WTC11 (cell line): ENCODE data around the gene NGF. TPM values are rescaled to one million over a fixed set of nuclear protein-coding genes. Genes with fewer than 3 reads are reported as not detected.

Source experiments
- ATAC-seq: fragments of 200-7000 bp; cut with Tn5 transposase; 2 replicates; pipeline ENCODE4 v1.10.0; 2021; ENCODE audit warnings: mild to moderate bottlenecking, moderate library complexity
- CTCF ChIA-PET: fragments of 300-600 bp; sonication (Branson Sonifier 250); formaldehyde crosslinking; loops from one replicate; lab custom pipeline; 2021; ENCODE audit warnings: antibody characterized with exemption; lab: Charles Lee
- POLR2A ChIA-PET: fragments of 350-600 bp; sonication (Branson Sonifier 250); formaldehyde crosslinking; loops from one replicate; lab custom pipeline; 2021; ENCODE audit warnings: antibody characterized with exemption; lab: Charles Lee
- DNase-seq: peaks from one replicate; pipeline ENCODE4 v3.0.0; 2021; ENCODE audit warnings: low spot score
- H3K27ac Mint-ChIP-seq: 2 replicates; pipeline ENCODE4 v1.8.0; 2021; ENCODE audit warnings: mixed read lengths
- H3K27me3 Mint-ChIP-seq: 2 replicates; pipeline ENCODE4 v1.8.0; 2021; ENCODE audit warnings: low read depth, mild to moderate bottlenecking, moderate library complexity, mixed read lengths
- H3K36me3 Mint-ChIP-seq: 2 replicates; pipeline ENCODE4 v1.8.0; 2021; ENCODE audit warnings: mixed read lengths
- H3K4me1 Mint-ChIP-seq: 2 replicates; pipeline ENCODE4 v1.8.0; 2022; ENCODE audit warnings: mixed read lengths
- H3K4me3 Mint-ChIP-seq: 2 replicates; pipeline ENCODE4 v1.8.0; 2021; ENCODE audit warnings: mild to moderate bottlenecking, moderate library complexity, mixed read lengths
- H3K9me3 Mint-ChIP-seq: 2 replicates; pipeline ENCODE4 v1.8.0; 2021; ENCODE audit warnings: mixed read lengths
- CREB1 ChIP-seq: sonication (generic); formaldehyde crosslinking; IDR thresholded peaks from 2 replicates; pipeline ENCODE4 v1.8.0; 2023; ENCODE audit warnings: mild to moderate bottlenecking, missing genetic modification reagents
- FOXP4 ChIP-seq: sonication (generic); formaldehyde crosslinking; IDR thresholded peaks from 2 replicates; pipeline ENCODE4 v1.8.0; 2022; ENCODE audit warnings: mild to moderate bottlenecking, missing genetic modification reagents
- GRHL2 ChIP-seq: fragments of 250-450 bp; sonication (Bioruptor Pico); IDR thresholded peaks from 2 replicates; pipeline ENCODE4 v1.8.0; 2022; ENCODE audit warnings: mild to moderate bottlenecking, moderate library complexity; ENCODE audit not compliant: insufficient replicate concordance, severe bottlenecking
- IRF1 ChIP-seq: sonication (generic); formaldehyde crosslinking; IDR thresholded peaks from 2 replicates; pipeline ENCODE4 v1.8.0; 2023; ENCODE audit warnings: missing genetic modification reagents
- JUN ChIP-seq: sonication (generic); formaldehyde crosslinking; IDR thresholded peaks from 2 replicates; pipeline ENCODE4 v1.8.0; 2023; ENCODE audit warnings: mild to moderate bottlenecking, missing genetic modification reagents
- NR1H2 ChIP-seq: sonication (generic); formaldehyde crosslinking; IDR thresholded peaks from 2 replicates; pipeline ENCODE4 v1.9.0; 2021; ENCODE audit warnings: mild to moderate bottlenecking, moderate library complexity, missing genetic modification reagents
- PRRX2 ChIP-seq: fragments of 250-450 bp; sonication (Bioruptor Pico); IDR thresholded peaks from 2 replicates; pipeline ENCODE4 v1.8.0; 2021; ENCODE audit warnings: mild to moderate bottlenecking
- SP1 ChIP-seq: sonication (generic); formaldehyde crosslinking; conservative IDR thresholded peaks from 2 replicates; pipeline ENCODE4 v1.8.1; 2022; ENCODE audit warnings: missing genetic modification reagents
- TEAD4 ChIP-seq: sonication (generic); formaldehyde crosslinking; IDR thresholded peaks from 2 replicates; pipeline ENCODE4 v1.8.0; 2022; ENCODE audit warnings: mild to moderate bottlenecking, missing genetic modification reagents
- USF2 ChIP-seq: sonication (generic); formaldehyde crosslinking; IDR thresholded peaks from 2 replicates; pipeline ENCODE4 v1.8.1; 2023; ENCODE audit warnings: mild to moderate bottlenecking, missing genetic modification reagents, moderate library complexity
- ZMAT4 ChIP-seq: fragments of 250-450 bp; sonication (Bioruptor Pico); IDR thresholded peaks from 2 replicates; pipeline ENCODE4 v1.9.0; 2021; ENCODE audit warnings: mild to moderate bottlenecking
- ZNF232 ChIP-seq: sonication (generic); formaldehyde crosslinking; IDR thresholded peaks from 2 replicates; pipeline ENCODE4 v1.8.0; 2022; ENCODE audit warnings: mild to moderate bottlenecking, missing genetic modification reagents
- ZNF263 ChIP-seq: sonication (generic); formaldehyde crosslinking; IDR thresholded peaks from 2 replicates; pipeline ENCODE4 v1.8.1; 2022; ENCODE audit warnings: low read depth, mild to moderate bottlenecking, moderate library complexity, missing genetic modification reagents
- ZNF671 ChIP-seq: fragments of 250-450 bp; sonication (Bioruptor Pico); IDR thresholded peaks from 2 replicates; pipeline ENCODE4 v1.8.0; 2021; ENCODE audit warnings: mild to moderate bottlenecking
- total RNA-seq: library from RNA; stranded (reverse); gene quantifications from 3 replicates; pipeline ENCODE4 v1.2.3, GENCODE V29; 2021
- TF ChIP-seq, protein P1 (sequence below): fragments of 250-450 bp; sonication (Bioruptor Pico); IDR thresholded peaks from 2 replicates; pipeline ENCODE4 v1.9.0; 2021; ENCODE audit warnings: mild to moderate bottlenecking
- TF ChIP-seq, protein P2 (sequence below): sonication (generic); formaldehyde crosslinking; IDR thresholded peaks from 2 replicates; pipeline ENCODE4 v1.8.1; 2022; ENCODE audit warnings: low read depth, mild to moderate bottlenecking, moderate library complexity, missing genetic modification reagents, borderline replicate concordance
- TF ChIP-seq, protein P3 (sequence below): sonication (generic); formaldehyde crosslinking; IDR thresholded peaks from 2 replicates; pipeline ENCODE4 v1.8.1; 2023; ENCODE audit warnings: mild to moderate bottlenecking, missing genetic modification reagents
- TF ChIP-seq, protein P4 (sequence below): sonication (generic); formaldehyde crosslinking; IDR thresholded peaks from 2 replicates; pipeline ENCODE4 v1.8.0; 2023; ENCODE audit warnings: mild to moderate bottlenecking, missing genetic modification reagents

The NGF gene
- total RNA-seq, 1 experiment from 2014 or later = 0.55 TPM

DNA sequence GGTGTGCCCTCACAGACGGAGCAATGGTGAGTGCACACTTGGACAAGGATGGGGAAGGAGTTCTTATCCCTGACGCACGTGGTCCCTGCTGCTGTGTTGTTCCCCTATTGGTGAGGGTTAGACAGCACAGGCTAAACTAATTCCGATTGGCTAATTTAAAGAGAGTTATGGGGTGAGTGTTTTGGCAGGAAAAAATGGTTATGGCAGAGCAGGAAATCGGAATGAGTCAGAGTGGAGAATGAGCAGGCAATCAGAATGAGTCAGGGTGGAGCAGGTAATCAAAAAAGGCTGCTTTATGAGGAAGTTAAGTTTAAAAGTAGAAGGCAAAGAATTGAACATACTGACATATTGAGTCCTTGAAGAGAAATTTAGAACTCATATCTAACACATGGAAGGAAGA lies 100.5 kb downstream of the NGF start:
- H3K9me3 Mint-ChIP-seq = peaks cover 12% of the 10 kb centered on the region
- no peak overlapping the region for H3K27ac Mint-ChIP-seq
- TF ChIP-seq TEAD4 (CRISPR knock-in tag) (no peak), FOXP4 (CRISPR knock-in tag) (no peak), IRF1 (CRISPR knock-in tag) (no peak), PRRX2 (CRISPR knock-in tag) (no peak), CREB1 (CRISPR knock-in tag) (no peak), USF2 (CRISPR knock-in tag) (no peak), ZNF232 (CRISPR knock-in tag) (no peak)
- TF ChIP-seq, protein P1, sequence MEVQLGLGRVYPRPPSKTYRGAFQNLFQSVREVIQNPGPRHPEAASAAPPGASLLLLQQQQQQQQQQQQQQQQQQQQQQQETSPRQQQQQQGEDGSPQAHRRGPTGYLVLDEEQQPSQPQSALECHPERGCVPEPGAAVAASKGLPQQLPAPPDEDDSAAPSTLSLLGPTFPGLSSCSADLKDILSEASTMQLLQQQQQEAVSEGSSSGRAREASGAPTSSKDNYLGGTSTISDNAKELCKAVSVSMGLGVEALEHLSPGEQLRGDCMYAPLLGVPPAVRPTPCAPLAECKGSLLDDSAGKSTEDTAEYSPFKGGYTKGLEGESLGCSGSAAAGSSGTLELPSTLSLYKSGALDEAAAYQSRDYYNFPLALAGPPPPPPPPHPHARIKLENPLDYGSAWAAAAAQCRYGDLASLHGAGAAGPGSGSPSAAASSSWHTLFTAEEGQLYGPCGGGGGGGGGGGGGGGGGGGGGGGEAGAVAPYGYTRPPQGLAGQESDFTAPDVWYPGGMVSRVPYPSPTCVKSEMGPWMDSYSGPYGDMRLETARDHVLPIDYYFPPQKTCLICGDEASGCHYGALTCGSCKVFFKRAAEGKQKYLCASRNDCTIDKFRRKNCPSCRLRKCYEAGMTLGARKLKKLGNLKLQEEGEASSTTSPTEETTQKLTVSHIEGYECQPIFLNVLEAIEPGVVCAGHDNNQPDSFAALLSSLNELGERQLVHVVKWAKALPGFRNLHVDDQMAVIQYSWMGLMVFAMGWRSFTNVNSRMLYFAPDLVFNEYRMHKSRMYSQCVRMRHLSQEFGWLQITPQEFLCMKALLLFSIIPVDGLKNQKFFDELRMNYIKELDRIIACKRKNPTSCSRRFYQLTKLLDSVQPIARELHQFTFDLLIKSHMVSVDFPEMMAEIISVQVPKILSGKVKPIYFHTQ (CRISPR knock-in tag) = no peak
- TF ChIP-seq, all 79 proteins: peak for 0
- ChIA-PET POLR2A (no interaction called here), CTCF (no interaction called here)
- Mint-ChIP-seq H3K4me3 (no peak overlapping the region), H3K36me3 (no peaks in the 10 kb centered on the region), H3K27me3 (no peaks in the 10 kb centered on the region; the same call in 1 of the 2 replicates), H3K4me1 (peaks cover 11% of the 10 kb centered on the region)
- DNase-seq (no peak), ATAC-seq (no peak)

GRCh38 chr1:115237023-115237422 lies 101.0 kb downstream of the NGF start:
- H3K9me3 Mint-ChIP-seq = peaks cover 12% of the 10 kb centered on the region
- POLR2A ChIA-PET = no interaction called here
- H3K27me3 Mint-ChIP-seq = no peaks in the 10 kb centered on the region; the same call in 1 of the 2 replicates
- CTCF ChIA-PET = no interaction called here
- H3K27ac Mint-ChIP-seq = no peak overlapping the region
- no peak overlapping the region for H3K4me3 Mint-ChIP-seq
- ATAC-seq = no peak
- H3K4me1 Mint-ChIP-seq = peaks cover 11% of the 10 kb centered on the region
- DNase-seq = no peak
- H3K36me3 Mint-ChIP-seq = no peaks in the 10 kb centered on the region
- TF ChIP-seq NR1H2 (CRISPR knock-in tag) (no peak), JUN (CRISPR knock-in tag) (no peak), SP1 (CRISPR knock-in tag) (no peak), GRHL2 (CRISPR knock-in tag) (no peak), ZMAT4 (no peak), ZNF263 (CRISPR knock-in tag) (no peak), ZNF671 (CRISPR knock-in tag) (no peak)
- TF ChIP-seq, protein P2, sequence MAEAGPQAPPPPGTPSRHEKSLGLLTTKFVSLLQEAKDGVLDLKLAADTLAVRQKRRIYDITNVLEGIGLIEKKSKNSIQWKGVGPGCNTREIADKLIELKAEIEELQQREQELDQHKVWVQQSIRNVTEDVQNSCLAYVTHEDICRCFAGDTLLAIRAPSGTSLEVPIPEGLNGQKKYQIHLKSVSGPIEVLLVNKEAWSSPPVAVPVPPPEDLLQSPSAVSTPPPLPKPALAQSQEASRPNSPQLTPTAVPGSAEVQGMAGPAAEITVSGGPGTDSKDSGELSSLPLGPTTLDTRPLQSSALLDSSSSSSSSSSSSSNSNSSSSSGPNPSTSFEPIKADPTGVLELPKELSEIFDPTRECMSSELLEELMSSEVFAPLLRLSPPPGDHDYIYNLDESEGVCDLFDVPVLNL (CRISPR knock-in tag) = no peak
- TF ChIP-seq, protein P3, sequence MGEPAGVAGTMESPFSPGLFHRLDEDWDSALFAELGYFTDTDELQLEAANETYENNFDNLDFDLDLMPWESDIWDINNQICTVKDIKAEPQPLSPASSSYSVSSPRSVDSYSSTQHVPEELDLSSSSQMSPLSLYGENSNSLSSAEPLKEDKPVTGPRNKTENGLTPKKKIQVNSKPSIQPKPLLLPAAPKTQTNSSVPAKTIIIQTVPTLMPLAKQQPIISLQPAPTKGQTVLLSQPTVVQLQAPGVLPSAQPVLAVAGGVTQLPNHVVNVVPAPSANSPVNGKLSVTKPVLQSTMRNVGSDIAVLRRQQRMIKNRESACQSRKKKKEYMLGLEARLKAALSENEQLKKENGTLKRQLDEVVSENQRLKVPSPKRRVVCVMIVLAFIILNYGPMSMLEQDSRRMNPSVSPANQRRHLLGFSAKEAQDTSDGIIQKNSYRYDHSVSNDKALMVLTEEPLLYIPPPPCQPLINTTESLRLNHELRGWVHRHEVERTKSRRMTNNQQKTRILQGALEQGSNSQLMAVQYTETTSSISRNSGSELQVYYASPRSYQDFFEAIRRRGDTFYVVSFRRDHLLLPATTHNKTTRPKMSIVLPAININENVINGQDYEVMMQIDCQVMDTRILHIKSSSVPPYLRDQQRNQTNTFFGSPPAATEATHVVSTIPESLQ (CRISPR knock-in tag) = no peak
- TF ChIP-seq, protein P1 (CRISPR knock-in tag) = no peak
- TF ChIP-seq, protein P4, sequence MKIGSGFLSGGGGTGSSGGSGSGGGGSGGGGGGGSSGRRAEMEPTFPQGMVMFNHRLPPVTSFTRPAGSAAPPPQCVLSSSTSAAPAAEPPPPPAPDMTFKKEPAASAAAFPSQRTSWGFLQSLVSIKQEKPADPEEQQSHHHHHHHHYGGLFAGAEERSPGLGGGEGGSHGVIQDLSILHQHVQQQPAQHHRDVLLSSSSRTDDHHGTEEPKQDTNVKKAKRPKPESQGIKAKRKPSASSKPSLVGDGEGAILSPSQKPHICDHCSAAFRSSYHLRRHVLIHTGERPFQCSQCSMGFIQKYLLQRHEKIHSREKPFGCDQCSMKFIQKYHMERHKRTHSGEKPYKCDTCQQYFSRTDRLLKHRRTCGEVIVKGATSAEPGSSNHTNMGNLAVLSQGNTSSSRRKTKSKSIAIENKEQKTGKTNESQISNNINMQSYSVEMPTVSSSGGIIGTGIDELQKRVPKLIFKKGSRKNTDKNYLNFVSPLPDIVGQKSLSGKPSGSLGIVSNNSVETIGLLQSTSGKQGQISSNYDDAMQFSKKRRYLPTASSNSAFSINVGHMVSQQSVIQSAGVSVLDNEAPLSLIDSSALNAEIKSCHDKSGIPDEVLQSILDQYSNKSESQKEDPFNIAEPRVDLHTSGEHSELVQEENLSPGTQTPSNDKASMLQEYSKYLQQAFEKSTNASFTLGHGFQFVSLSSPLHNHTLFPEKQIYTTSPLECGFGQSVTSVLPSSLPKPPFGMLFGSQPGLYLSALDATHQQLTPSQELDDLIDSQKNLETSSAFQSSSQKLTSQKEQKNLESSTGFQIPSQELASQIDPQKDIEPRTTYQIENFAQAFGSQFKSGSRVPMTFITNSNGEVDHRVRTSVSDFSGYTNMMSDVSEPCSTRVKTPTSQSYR (CRISPR knock-in tag) = no peak
